Neuronal stem cell (in vitro differentiated cells): ENCODE measurements around the gene HES5. TPM values are rescaled to one million over a fixed set of nuclear protein-coding genes. Genes with fewer than 3 reads are reported as not detected.
"Not testable (repeated sequence)": the region's sequence is repeated elsewhere in the genome, so short reads cannot be mapped to it uniquely, and the experiment has no call there.

Source experiments
- DNase-seq: peaks from one replicate; pipeline ENCODE4 v3.0.0-alpha.2; 2013; ENCODE audit warnings: low spot score
- H2AFZ ChIP-seq: one replicate; pipeline ENCODE4 v1.6.1; 2013; ENCODE audit warnings: mild to moderate bottlenecking, low read length, inconsistent platforms
- H2AK5ac ChIP-seq: 2 replicates; pipeline ENCODE4 v1.6.1; 2013; ENCODE audit warnings: low read depth, mild to moderate bottlenecking, inconsistent platforms, low read length, moderate library complexity, mixed read lengths
- H2BK120ac ChIP-seq: 2 replicates; pipeline ENCODE4 v1.6.1; 2013; ENCODE audit warnings: low read depth, mild to moderate bottlenecking, inconsistent platforms, low read length, moderate library complexity, mixed read lengths
- H2BK12ac ChIP-seq: one replicate; pipeline ENCODE4 v1.6.1; 2013; ENCODE audit warnings: low read length, inconsistent platforms
- H2BK15ac ChIP-seq: 2 replicates; pipeline ENCODE4 v1.6.1; 2013; ENCODE audit warnings: mild to moderate bottlenecking, low read length, inconsistent platforms, mixed read lengths
- H2BK5ac ChIP-seq: one replicate; pipeline ENCODE4 v1.6.1; 2013; ENCODE audit warnings: inconsistent platforms, mild to moderate bottlenecking, low read length, moderate library complexity
- H3K14ac ChIP-seq: one replicate; pipeline ENCODE4 v1.6.1; 2013; ENCODE audit warnings: low read length, inconsistent platforms
- H3K18ac ChIP-seq: 2 replicates; pipeline ENCODE4 v1.6.1; 2013; ENCODE audit warnings: low read length, inconsistent platforms
- H3K23ac ChIP-seq: 2 replicates; pipeline ENCODE4 v1.6.1; 2013; ENCODE audit warnings: low read depth, mild to moderate bottlenecking, mixed read lengths, low read length, inconsistent platforms; ENCODE audit not compliant: poor library complexity
- H3K27ac ChIP-seq: replicated peaks from 3 replicates; pipeline ENCODE4 v1.5.1; 2013; ENCODE audit warnings: low read length, inconsistent platforms
- H3K27me3 ChIP-seq, 3 experiments: 2 replicates each; pipeline ENCODE4 v1.6.1; 2013; ENCODE audit warnings: low read length in 3 of 3, mild to moderate bottlenecking in 2 of 3, inconsistent platforms in 1 of 3, low read depth in 1 of 3, mixed read lengths in 1 of 3, moderate library complexity in 1 of 3; ENCODE audit not compliant: control insufficient read depth in 3 of 3, insufficient read depth in 3 of 3
- H3K36me3 ChIP-seq, 2 donors: replicated peaks in 1 of 2; 2 replicates each; pipeline ENCODE4 v1.6.1; 2013; ENCODE audit warnings: low read length in 2 of 2; ENCODE audit not compliant: control insufficient read depth in 2 of 2, insufficient read depth in 2 of 2
- H3K4ac ChIP-seq: 2 replicates; pipeline ENCODE4 v1.6.1; 2013; ENCODE audit warnings: inconsistent platforms, mild to moderate bottlenecking, low read length, moderate library complexity
- H3K4me1 ChIP-seq, 2 donors: 1 replicate in 1 of 2; 2 replicates in 1 of 2; pipeline ENCODE4 v1.6.1; 2013; ENCODE audit warnings: low read length in 2 of 2, low read depth in 1 of 2; ENCODE audit not compliant: control insufficient read depth in 2 of 2, insufficient read depth in 1 of 2
- H3K4me2 ChIP-seq: one replicate; pipeline ENCODE4 v1.6.1; 2013; ENCODE audit warnings: mild to moderate bottlenecking, low read length, inconsistent platforms; ENCODE audit not compliant: insufficient read depth, poor library complexity, severe bottlenecking
- H3K4me3 ChIP-seq, 2 donors: 2 replicates each; pipeline ENCODE4 v1.5.1; 2013; ENCODE audit warnings: low read length in 2 of 2, mild to moderate bottlenecking in 2 of 2, inconsistent platforms in 1 of 2, moderate library complexity in 1 of 2
- H3K79me1 ChIP-seq: one replicate; pipeline ENCODE4 v1.6.1; 2013; ENCODE audit warnings: low read depth, mild to moderate bottlenecking, inconsistent platforms, low read length, moderate library complexity
- H3K9ac ChIP-seq: one replicate; pipeline ENCODE4 v1.6.1; 2013; ENCODE audit warnings: mild to moderate bottlenecking, low read depth, low read length, inconsistent platforms; ENCODE audit not compliant: poor library complexity
- H3K9me3 ChIP-seq, 2 donors: replicated peaks in 1 of 2; 2 replicates each; pipeline versions ENCODE3 to v1.6.1; 2013; ENCODE audit warnings: low read length in 2 of 2, mild to moderate bottlenecking in 2 of 2, inconsistent platforms in 1 of 2, low read depth in 1 of 2, mixed read lengths in 1 of 2, moderate library complexity in 1 of 2; ENCODE audit not compliant: control insufficient read depth in 2 of 2, insufficient read depth in 1 of 2
- H4K8ac ChIP-seq: one replicate; pipeline ENCODE4 v1.6.1; 2013; ENCODE audit warnings: low read depth, mild to moderate bottlenecking, inconsistent platforms, low read length, moderate library complexity
- H4K91ac ChIP-seq: one replicate; pipeline ENCODE4 v1.6.1; 2013; ENCODE audit warnings: low read length, low read depth, mild to moderate bottlenecking, inconsistent platforms; ENCODE audit not compliant: poor library complexity
- WGBS, 2 donors: extraction: QIAGEN DNeasy Blood & Tissue Kit; methylation state at CpG; one replicate each; pipeline ENCODE4 v1.1.7; 2013; ENCODE audit warnings: missing lambda C conversion rate in 2 of 2, mixed read lengths in 1 of 2; ENCODE audit not compliant: insufficient read length in 2 of 2, insufficient replicate concordance in 1 of 2; ENCODE audit errors: extremely low coverage in 2 of 2; 5-methylcytosine and 5-hydroxymethylcytosine counted together
- polyA plus RNA-seq, 2 experiments: library from polyadenylated mRNA; stranded (reverse); fragments of 200-250 nt; gene quantifications; one replicate each; pipeline ENCODE4 v1.2.3, GENCODE V29; 2013

HES5 gene, protein sequence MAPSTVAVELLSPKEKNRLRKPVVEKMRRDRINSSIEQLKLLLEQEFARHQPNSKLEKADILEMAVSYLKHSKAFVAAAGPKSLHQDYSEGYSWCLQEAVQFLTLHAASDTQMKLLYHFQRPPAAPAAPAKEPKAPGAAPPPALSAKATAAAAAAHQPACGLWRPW
- 208 TPM for polyA plus RNA-seq (2013, experiment 1 of 2)
- polyA plus RNA-seq (2013, experiment 2 of 2) = 209 TPM

DNA sequence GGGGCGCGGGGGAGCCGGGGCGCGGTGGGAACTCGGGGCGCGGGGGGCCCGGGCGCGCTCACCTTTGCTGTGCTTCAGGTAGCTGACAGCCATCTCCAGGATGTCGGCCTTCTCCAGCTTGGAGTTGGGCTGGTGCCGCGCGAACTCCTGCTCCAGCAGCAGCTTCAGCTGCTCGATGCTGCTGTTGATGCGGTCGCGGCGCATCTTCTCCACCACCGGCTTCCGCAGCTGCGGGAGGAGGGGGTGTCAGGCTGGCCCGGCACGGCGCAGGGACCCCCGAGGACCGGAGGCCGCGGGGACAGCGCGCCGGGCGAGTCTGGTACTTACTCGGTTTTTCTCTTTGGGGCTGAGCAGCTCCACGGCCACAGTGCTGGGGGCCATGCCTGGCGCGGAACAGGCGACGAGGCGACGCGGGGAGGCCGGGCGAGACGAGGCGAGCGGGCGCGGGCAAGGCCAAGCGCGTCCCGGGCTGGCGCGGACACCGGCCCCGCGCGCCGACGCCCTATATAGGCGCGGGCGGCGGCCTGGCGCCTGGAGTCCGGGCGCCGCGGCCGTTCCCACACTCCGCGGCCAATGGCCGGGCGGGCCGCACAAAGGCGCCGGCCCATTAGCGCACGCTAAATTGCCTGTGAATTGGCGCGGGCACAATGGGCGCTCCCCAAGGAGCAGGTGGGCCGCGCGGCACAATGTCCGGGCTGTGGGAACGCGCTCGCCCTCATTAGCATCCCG, at the start of gene HES5:
TSS of gene HES5 (minus strand) at position 480 of the 729 bp plus-strand sequence. CDS start at position 381, 99 bp downstream.
- Histone ChIP-seq H3K18ac (peak within 1 kb of the TSS; percentile 100), H3K4me1 (peaks cover 53 to 60% of the 10 kb centered on the region in 2 donors)
- DNase-seq = peak; percentile 96

DNA sequence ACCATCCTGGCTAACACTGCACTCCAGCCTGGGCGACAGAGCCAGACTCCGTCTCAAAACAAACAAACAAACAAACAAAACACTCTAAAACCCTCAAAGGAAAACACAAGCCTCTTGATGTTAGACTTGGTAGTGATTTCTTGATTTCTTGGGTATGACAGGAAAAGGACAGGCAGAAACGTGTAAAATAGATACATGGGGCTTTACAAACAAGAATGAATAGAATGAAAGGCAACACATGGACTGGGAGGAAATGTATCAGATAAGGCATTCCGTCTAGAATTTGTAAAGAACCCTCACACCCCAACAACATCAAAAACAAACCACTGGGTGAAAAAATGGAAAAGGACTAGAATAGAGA, 48.7 kb upstream of the HES5 start:
- Histone ChIP-seq H4K91ac (no peak overlapping the region), H3K9me3 (peaks cover 3% of the 10 kb centered on the region in 2 donors), H3K4me2 (no peak overlapping the region), H3K4me3 (no peak overlapping the region), H3K18ac (no peak overlapping the region), H3K4me1 (peaks cover 6 to 10% of the 10 kb centered on the region in 2 donors), H3K36me3 (no peaks in the 10 kb centered on the region), H2BK5ac (no peak overlapping the region), H2AFZ (peak overlapping the region; percentile 85), H2BK12ac (no peak overlapping the region), H3K9ac (no peak overlapping the region), H2BK15ac (no peak overlapping the region), H3K4ac (no peak overlapping the region), H2AK5ac (no peak overlapping the region), H3K23ac (no peak overlapping the region), H4K8ac (no peak overlapping the region), H3K27ac (no peak overlapping the region), H3K14ac (no peak overlapping the region), H2BK120ac (no peak overlapping the region), H3K27me3 (peaks cover 0 to 3% (median 0%) of the 10 kb centered on the region in 3 experiments), H3K79me1 (no peaks in the 10 kb centered on the region)
- WGBS, 2 donors = no CpG with 5 or more reads among the region's 4 CpGs
- no peak for DNase-seq

More for the DNA sequence above, at the start of gene HES5:
- H2AFZ ChIP-seq = peak within 1 kb of the TSS; percentile 75
- H2BK12ac ChIP-seq = peak within 1 kb of the TSS; percentile 35
- H3K14ac ChIP-seq = peak within 1 kb of the TSS; percentile 76
- peak within 1 kb of the TSS; percentile 60 for H2BK15ac ChIP-seq
- WGBS, 2 donors = no CpG with 5 or more reads among the region's 91 CpGs
- peaks cover 0 to 74% (median 4%) of the 10 kb centered on the region in 3 experiments for H3K27me3 ChIP-seq
- no peaks in the 10 kb centered on the region for H3K9me3 ChIP-seq
- peaks cover 0 to 11% of the 10 kb centered on the region in 2 donors for H3K36me3 ChIP-seq
- peak within 1 kb of the TSS; percentile 46 to 96 for H3K4me3 ChIP-seq
- peak within 1 kb of the TSS; percentile 81 for H3K27ac ChIP-seq
- H4K8ac ChIP-seq = no peak within 1 kb of the TSS
- H3K23ac ChIP-seq = peak within 1 kb of the TSS; percentile 63
- H3K4ac ChIP-seq = peak within 1 kb of the TSS; percentile 99
- peaks cover 13% of the 10 kb centered on the region for H3K79me1 ChIP-seq
- peak within 1 kb of the TSS; percentile 100 for H2BK5ac ChIP-seq
- peak within 1 kb of the TSS; percentile 62 for H2BK120ac ChIP-seq
- peak within 1 kb of the TSS; percentile 67 for H4K91ac ChIP-seq
- H3K9ac ChIP-seq = peak within 1 kb of the TSS; percentile 90
- peak within 1 kb of the TSS; percentile 79 for H3K4me2 ChIP-seq
- peak within 1 kb of the TSS; percentile 100 for H2AK5ac ChIP-seq

DNA sequence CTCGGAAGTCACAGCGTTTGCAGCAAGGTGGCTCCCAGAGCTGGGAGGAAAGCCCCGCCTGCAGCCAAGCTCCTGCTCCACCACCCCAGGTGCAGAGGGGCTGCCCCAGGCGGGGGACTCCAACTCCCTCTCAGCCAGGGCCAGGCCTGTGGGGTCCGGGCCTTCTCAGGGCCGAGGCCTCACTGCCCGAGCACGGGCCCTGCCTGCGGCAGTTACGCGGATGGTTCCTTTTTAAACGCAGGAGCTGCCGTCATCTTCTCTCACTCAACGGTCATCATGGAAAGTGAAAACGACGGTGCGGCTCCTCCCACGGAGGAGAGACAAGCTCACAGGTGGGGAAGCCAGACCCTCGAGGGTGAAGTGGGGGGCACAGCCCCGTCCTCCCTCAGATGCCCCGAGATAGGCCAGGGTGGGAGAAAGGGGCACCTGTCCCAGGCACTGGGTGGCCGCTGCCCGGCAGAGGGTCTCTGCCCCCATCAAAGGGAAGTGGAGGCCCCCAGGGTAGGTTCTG, 47.6 kb upstream of the HES5 start:
- H3K4me1 ChIP-seq = peaks cover 5 to 10% of the 10 kb centered on the region in 2 donors
- DNase-seq, H3K4me2 ChIP-seq, H3K18ac ChIP-seq, H3K9me3 ChIP-seq, H3K27me3 ChIP-seq, H4K91ac ChIP-seq, H2BK12ac ChIP-seq, H3K14ac ChIP-seq, H2BK120ac ChIP-seq, H3K36me3 ChIP-seq, H3K4me3 ChIP-seq, H2AK5ac ChIP-seq, H2BK15ac ChIP-seq, H4K8ac ChIP-seq, H3K27ac ChIP-seq, H3K9ac ChIP-seq, H3K4ac ChIP-seq, H3K79me1 ChIP-seq: not testable (repeated sequence)
- peak overlapping the region; percentile 85 for H2AFZ ChIP-seq
- no CpG with 5 or more reads among the region's 23 CpGs for WGBS, 2 donors
- peak overlapping the region; percentile 90 for H2BK5ac ChIP-seq
- peak overlapping the region; percentile 31 for H3K23ac ChIP-seq
